ENCODE data around the gene ZFC3H1. TPM values are rescaled to one million over a fixed set of nuclear protein-coding genes. Genes with fewer than 3 reads are reported as not detected.

The ZFC3H1 gene
- total and polyA plus RNA-seq, 2 of the 13 experiments (the other 11 are each of a cell fraction or from before 2014, with no cell fraction given) = 17.1 to 38.3 TPM

DNA sequence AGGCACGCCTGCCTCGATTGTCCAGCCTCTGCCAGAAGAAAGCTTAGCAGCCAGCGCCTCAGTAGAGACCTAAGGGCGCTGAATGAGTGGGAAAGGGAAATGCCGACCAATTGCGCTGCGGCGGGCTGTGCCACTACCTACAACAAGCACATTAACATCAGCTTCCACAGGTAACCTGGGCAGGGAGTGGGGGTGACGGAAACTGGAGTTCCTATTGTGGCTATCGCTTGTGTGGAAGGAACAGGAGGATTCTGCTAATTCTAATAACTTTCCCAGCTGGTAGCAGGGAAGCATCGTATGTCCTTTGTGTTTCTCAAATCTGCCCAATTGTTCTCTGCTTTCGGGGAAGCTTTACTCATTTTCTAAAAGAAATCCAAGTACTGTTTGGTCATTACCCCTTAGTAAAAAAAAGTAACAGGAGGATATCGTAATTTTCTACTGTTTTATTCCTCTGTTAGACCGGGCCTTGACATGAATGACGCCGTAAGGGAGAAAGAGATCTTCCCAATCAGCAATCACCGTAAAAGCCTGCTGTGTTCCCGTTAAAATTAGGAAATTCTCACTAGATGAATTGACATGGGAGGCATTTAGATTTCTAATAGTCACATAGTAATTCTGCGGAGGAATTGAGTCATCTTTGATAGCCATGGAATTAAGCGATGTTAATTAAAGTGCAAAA is 902 bp upstream of the ZFC3H1 start (continued):
- TF ChIP-seq, protein P1, sequence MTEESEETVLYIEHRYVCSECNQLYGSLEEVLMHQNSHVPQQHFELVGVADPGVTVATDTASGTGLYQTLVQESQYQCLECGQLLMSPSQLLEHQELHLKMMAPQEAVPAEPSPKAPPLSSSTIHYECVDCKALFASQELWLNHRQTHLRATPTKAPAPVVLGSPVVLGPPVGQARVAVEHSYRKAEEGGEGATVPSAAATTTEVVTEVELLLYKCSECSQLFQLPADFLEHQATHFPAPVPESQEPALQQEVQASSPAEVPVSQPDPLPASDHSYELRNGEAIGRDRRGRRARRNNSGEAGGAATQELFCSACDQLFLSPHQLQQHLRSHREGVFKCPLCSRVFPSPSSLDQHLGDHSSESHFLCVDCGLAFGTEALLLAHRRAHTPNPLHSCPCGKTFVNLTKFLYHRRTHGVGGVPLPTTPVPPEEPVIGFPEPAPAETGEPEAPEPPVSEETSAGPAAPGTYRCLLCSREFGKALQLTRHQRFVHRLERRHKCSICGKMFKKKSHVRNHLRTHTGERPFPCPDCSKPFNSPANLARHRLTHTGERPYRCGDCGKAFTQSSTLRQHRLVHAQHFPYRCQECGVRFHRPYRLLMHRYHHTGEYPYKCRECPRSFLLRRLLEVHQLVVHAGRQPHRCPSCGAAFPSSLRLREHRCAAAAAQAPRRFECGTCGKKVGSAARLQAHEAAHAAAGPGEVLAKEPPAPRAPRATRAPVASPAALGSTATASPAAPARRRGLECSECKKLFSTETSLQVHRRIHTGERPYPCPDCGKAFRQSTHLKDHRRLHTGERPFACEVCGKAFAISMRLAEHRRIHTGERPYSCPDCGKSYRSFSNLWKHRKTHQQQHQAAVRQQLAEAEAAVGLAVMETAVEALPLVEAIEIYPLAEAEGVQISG (CRISPR knock-in tag; IDR thresholded peaks at IDR 0.05) = no peak
- no peak for TF ChIP-seq ZNF484 (CRISPR knock-in tag; IDR thresholded peaks at IDR 0.05; ENCODE audit: borderline replicate concordance, low read depth)
- TF ChIP-seq, protein P2, sequence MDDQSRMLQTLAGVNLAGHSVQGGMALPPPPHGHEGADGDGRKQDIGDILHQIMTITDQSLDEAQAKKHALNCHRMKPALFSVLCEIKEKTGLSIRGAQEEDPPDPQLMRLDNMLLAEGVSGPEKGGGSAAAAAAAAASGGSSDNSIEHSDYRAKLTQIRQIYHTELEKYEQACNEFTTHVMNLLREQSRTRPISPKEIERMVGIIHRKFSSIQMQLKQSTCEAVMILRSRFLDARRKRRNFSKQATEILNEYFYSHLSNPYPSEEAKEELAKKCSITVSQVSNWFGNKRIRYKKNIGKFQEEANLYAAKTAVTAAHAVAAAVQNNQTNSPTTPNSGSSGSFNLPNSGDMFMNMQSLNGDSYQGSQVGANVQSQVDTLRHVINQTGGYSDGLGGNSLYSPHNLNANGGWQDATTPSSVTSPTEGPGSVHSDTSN (CRISPR knock-in tag; IDR thresholded peaks at IDR 0.05; ENCODE audit: borderline replicate concordance) = 0 out of 2 replicates have a peak, but pooled peaks have one; percentile 12
- TF ChIP-seq, protein P3, sequence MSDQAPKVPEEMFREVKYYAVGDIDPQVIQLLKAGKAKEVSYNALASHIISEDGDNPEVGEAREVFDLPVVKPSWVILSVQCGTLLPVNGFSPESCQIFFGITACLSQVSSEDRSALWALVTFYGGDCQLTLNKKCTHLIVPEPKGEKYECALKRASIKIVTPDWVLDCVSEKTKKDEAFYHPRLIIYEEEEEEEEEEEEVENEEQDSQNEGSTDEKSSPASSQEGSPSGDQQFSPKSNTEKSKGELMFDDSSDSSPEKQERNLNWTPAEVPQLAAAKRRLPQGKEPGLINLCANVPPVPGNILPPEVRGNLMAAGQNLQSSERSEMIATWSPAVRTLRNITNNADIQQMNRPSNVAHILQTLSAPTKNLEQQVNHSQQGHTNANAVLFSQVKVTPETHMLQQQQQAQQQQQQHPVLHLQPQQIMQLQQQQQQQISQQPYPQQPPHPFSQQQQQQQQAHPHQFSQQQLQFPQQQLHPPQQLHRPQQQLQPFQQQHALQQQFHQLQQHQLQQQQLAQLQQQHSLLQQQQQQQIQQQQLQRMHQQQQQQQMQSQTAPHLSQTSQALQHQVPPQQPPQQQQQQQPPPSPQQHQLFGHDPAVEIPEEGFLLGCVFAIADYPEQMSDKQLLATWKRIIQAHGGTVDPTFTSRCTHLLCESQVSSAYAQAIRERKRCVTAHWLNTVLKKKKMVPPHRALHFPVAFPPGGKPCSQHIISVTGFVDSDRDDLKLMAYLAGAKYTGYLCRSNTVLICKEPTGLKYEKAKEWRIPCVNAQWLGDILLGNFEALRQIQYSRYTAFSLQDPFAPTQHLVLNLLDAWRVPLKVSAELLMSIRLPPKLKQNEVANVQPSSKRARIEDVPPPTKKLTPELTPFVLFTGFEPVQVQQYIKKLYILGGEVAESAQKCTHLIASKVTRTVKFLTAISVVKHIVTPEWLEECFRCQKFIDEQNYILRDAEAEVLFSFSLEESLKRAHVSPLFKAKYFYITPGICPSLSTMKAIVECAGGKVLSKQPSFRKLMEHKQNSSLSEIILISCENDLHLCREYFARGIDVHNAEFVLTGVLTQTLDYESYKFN (CRISPR knock-in tag; conservative IDR thresholded peaks at IDR 0.05) = no peak
- TF ChIP-seq NFIC (IDR thresholded peaks at IDR 0.05; ENCODE audit: low read length) = no peak
- TF ChIP-seq, protein P4, sequence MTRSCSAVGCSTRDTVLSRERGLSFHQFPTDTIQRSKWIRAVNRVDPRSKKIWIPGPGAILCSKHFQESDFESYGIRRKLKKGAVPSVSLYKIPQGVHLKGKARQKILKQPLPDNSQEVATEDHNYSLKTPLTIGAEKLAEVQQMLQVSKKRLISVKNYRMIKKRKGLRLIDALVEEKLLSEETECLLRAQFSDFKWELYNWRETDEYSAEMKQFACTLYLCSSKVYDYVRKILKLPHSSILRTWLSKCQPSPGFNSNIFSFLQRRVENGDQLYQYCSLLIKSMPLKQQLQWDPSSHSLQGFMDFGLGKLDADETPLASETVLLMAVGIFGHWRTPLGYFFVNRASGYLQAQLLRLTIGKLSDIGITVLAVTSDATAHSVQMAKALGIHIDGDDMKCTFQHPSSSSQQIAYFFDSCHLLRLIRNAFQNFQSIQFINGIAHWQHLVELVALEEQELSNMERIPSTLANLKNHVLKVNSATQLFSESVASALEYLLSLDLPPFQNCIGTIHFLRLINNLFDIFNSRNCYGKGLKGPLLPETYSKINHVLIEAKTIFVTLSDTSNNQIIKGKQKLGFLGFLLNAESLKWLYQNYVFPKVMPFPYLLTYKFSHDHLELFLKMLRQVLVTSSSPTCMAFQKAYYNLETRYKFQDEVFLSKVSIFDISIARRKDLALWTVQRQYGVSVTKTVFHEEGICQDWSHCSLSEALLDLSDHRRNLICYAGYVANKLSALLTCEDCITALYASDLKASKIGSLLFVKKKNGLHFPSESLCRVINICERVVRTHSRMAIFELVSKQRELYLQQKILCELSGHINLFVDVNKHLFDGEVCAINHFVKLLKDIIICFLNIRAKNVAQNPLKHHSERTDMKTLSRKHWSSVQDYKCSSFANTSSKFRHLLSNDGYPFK (CRISPR knock-in tag; IDR thresholded peaks at IDR 0.05; ENCODE audit: borderline replicate concordance) = peak; percentile 21; the same call in 1 of the 2 replicates
- TF ChIP-seq ZNF549 (CRISPR knock-in tag; IDR thresholded peaks at IDR 0.05) = no peak
- no peak for TF ChIP-seq ZNF234 (CRISPR knock-in tag; conservative IDR thresholded peaks at IDR 0.05)
- TF ChIP-seq, protein P5, sequence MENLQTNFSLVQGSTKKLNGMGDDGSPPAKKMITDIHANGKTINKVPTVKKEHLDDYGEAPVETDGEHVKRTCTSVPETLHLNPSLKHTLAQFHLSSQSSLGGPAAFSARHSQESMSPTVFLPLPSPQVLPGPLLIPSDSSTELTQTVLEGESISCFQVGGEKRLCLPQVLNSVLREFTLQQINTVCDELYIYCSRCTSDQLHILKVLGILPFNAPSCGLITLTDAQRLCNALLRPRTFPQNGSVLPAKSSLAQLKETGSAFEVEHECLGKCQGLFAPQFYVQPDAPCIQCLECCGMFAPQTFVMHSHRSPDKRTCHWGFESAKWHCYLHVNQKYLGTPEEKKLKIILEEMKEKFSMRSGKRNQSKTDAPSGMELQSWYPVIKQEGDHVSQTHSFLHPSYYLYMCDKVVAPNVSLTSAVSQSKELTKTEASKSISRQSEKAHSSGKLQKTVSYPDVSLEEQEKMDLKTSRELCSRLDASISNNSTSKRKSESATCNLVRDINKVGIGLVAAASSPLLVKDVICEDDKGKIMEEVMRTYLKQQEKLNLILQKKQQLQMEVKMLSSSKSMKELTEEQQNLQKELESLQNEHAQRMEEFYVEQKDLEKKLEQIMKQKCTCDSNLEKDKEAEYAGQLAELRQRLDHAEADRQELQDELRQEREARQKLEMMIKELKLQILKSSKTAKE (CRISPR knock-in tag; IDR thresholded peaks at IDR 0.05; ENCODE audit: borderline replicate concordance) = no peak
- TF ChIP-seq, protein P6, sequence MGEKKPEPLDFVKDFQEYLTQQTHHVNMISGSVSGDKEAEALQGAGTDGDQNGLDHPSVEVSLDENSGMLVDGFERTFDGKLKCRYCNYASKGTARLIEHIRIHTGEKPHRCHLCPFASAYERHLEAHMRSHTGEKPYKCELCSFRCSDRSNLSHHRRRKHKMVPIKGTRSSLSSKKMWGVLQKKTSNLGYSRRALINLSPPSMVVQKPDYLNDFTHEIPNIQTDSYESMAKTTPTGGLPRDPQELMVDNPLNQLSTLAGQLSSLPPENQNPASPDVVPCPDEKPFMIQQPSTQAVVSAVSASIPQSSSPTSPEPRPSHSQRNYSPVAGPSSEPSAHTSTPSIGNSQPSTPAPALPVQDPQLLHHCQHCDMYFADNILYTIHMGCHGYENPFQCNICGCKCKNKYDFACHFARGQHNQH (CRISPR knock-in tag; IDR thresholded peaks at IDR 0.05) = no peak

All from HepG2 (cell line).